NCI-H345 (cell line): ENCODE data around the gene SLC15A4.
"Not testable (repeated sequence)": the region's sequence is repeated elsewhere in the genome, so short reads cannot be mapped to it uniquely, and the experiment has no call there.

ENCODE experiments used
- DNase-seq: peaks from one replicate; lab custom pipeline; 2025; lab: John Stamatoyannopoulos, UW

Gene SLC15A4

GRCh38 chr12:128844031-128844635 lies 20.4 kb upstream of the SLC15A4 start:
- DNase-seq: no peak

DNA sequence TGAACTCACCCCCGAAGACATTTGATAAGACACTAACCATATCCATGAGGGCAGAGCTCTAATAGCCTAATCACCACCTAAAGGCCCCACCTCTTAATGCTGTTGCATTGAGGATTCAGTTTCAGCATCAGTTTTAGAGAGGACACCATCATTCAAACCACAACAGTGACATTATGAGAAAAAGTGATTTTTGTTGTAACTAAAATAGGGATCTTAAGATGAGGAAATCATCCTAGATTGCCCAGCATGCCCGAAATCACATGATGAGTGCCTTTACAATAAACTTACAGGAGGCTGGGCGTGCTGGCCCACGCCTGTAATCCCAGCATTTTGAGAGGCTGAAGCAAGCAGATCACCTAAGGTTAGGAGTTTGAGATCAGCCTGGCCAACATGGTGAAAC lies 19.8 kb upstream of the SLC15A4 start:
- no peak for DNase-seq

- DNase-seq: no peak
Measured at GRCh38 chr12:128842579-128842978, 18.8 kb upstream of the SLC15A4 start.

GRCh38 chr12:128840862-128841468 lies 17.2 kb upstream of the SLC15A4 start:
- no peak for DNase-seq

GRCh38 chr12:128839885-128840284 lies 16.1 kb upstream of the SLC15A4 start:
- DNase-seq: not testable (repeated sequence)

GRCh38 chr12:128833418-128833817 lies 9.7 kb upstream of the SLC15A4 start:
- no peak for DNase-seq

DNA sequence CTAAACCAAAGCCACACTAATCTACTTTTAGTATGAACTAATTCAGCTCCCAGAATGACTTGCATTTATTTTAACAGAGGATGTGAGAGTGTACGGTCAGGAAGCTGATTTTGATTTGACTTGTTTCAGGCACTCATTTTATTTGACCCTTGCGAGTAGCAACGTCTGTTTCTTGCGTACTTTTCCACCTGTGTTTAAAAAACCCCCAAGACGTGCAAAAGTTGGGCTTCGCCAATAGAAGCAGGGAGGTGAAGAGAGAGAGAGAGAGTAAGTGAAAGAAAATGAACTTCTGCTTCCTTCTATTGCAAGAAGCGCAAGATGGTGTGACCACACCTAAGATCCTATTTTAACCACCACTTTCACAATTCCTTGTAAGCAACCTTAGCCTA lies 6.7 kb upstream of the SLC15A4 start:
- DNase-seq: no peak

DNA sequence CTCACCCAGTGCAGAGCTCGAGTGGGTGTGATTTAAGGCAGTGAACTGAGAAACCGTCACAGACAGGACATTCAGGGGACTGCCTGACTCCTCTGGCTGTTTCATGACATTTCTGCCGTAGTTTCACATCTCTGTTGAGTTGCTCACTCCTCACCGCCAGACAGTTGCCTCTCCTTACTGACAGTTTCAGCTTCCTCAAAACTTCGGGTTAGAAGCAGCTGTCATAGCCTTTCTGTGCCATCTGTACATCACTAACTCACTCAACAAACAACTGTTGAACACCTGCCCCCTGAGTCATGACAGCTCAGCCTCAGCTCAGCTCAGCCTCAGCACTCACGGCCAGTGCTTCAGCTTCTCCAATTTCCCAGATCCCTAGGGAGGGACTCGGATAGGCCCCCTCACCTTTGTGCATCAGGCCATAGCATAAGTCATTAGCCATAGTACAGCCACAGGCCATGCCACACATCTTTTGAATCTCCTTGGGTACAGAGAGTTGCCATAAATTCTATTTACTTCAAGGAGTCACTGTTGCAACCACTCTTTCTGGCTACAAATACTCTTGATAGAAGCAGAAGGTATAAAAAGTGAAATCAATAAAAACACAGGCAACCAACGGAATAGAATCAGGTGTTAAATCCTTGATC lies 6.2 kb upstream of the SLC15A4 start:
- DNase-seq: no peak

GRCh38 chr12:128827724-128828123 lies 4.0 kb upstream of the SLC15A4 start:
- DNase-seq: no peak

DNA sequence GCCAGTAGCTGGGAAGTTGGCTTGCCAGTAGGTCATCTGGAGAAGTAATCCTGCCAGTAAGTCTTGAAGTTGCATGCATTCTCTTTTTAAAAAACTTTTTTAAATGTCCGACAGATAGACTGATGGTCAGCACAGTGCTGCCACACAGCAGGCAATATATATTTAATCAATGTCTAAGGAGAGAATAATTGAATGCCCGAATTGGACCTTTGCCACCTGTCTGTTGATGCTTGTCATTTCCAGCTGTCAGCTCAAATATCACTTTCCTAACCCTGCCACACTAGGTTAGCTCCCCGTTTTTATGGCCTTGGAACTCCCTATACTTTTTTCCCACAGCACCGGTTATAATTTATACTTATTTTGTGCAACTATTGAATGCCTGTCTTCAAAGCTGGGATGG lies 2.1 kb upstream of the SLC15A4 start:
- peak; percentile 28 for DNase-seq

GRCh38 chr12:128823216-128823915 lies 392 bp downstream of the SLC15A4 start:
- peak; percentile 39 for DNase-seq

DNA sequence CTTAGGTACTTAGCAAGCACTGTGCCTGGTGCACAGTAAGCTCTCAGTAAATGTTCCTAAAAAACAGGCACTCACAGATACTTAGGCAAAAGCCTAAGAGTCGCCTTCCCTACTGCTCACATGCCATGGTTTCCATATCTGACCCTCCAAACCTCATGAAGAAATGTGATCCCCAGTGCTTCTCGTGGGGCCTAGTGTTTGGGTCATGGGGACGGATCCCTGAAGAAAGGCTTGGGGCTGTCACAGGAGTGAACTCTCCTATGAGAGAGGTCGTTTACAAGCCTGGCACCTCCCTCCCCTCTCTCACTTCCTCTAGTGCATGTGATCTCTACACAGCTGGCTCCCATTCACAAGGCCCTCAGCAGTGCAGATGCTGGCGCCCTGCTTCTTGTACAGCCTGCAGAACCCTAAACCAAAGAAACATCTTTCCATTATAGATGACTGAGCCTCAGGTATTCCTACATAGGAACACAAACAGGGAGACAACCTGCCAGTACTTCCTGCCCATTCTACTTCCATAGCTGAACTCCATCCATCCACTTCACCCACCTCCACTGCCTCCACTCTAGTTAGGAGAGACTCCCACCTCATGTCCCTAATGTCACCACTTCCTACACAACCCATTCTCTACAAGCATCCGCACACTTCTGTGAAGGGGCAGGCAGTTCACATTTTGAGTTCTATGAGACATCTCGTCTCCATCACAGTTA lies 2.9 kb downstream of the SLC15A4 start:
- DNase-seq: peak; percentile 6

DNA sequence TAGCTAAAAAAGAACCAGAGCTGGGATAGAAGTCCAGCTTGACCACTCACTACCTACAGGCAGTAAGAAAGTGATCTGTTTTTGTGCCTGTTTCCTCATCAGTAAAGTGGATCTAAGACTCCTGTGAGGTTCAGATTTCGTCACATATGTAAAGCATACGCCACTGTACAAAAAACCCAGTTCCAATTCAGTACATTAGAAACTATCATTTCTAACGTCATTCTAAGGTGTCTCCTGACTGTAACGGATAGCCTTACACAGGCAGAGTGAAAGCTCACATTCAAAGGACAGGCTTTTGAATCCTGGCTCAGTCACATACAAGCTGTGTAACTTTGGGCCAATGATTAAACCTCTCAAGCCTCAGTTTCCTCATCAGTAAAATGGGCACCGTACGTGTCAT lies 3.5 kb downstream of the SLC15A4 start:
- DNase-seq: no peak

DNA sequence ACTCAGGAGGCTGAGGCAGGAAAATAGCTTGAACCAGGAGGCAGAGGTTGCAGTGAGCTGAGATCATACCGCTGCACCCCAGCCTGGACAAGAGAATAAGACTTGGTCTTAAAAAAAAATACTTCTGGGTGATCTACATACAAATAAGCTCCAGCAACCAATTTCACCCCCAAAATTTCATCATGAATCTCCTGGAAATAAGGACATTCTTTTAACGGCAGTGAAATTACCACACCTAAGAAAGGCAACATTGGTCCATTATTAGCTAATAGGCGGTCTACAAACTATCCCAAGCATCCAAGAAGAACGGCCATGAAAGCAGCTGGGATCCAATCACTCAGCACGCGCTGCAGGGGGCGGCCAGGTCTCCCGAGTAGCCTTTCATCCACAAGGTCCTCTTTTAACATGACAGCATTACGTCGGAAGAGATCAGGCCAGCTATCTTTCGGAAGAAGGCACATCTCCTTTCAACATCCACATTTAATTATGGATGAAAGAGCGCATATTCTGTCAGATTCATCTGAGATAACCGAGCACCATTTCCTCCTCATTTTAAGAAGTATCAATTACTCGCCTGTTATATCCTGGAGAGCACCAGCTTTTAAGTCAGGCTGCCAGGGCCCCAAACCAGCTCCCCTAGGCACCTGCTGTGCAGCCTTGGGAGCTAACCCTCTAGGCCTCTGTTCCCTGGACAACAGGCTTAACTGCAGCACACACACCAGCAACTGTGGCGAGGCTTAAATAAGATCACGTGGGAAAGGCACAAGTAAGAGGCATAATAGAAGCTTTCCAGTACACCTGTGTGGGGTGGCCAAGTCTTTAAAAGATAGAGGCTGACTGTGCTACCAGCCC lies 4.2 kb downstream of the SLC15A4 start:
- peak; percentile 44 for DNase-seq

- peak; percentile 11 for DNase-seq
Measured at GRCh38 chr12:128818065-128819022, 5.4 kb downstream of the SLC15A4 start.

DNA sequence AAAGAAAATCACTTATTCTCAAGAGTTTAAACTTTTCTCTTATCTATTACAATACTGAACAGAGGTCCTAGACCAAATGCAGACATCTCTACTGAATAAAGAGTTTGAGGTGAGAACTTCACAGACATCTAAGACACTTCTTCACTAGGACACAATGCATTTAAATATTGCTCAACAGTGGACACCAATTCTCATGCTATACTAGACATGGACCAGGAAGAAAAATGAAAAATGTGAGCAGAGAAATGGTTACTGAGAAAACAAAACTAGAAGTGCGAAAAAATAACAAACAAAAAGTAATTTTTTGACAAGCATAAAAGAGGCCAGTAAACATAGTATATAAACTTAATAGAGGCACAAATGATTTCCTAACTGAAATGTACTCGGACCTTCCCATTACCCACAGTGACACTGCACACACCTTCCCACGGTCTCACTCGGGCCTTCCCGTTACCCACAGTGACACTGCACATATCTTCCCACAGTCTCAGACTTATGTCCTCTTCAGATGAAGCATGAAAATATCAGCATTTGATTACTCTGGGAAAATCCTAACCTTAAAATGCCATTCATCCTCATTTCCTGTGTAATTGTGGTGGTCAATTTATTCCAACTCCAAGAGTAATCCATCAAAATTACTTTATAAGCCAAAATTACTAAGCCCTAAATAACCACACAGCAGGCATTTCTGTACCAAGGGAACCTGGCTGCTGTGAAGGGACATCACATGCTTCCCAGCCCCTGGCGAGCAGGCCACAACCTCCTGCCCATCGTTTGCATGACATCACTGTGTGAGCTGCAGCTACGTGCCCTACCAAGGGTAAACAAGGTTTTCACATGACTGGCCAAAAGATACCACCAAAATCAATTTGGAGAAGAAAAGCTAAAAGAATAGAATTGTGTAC lies 6.4 kb downstream of the SLC15A4 start:
- DNase-seq: peak; percentile 35

- no peak for DNase-seq
Measured at GRCh38 chr12:128816643-128816920, 7.2 kb downstream of the SLC15A4 start.

GRCh38 chr12:128815779-128816642 lies 7.7 kb downstream of the SLC15A4 start:
- DNase-seq: no peak
